HG02571 (cell line): ENCODE results near the gene GRAMD4.

Experiments
- ATAC-seq: cut with Tn5 transposase; IDR thresholded peaks from one replicate; pipeline ENCODE4 v1.9.1; 2021; ENCODE audit warnings: mild to moderate bottlenecking, moderate library complexity; ENCODE audit not compliant: unreplicated experiment

Gene GRAMD4

GRCh38 chr22:46682011-46682731 lies 62.0 kb downstream of the GRAMD4 start:
- no peak for ATAC-seq

GRCh38 chr22:46684706-46685105 lies 64.5 kb downstream of the GRAMD4 start:
- no peak for ATAC-seq

DNA sequence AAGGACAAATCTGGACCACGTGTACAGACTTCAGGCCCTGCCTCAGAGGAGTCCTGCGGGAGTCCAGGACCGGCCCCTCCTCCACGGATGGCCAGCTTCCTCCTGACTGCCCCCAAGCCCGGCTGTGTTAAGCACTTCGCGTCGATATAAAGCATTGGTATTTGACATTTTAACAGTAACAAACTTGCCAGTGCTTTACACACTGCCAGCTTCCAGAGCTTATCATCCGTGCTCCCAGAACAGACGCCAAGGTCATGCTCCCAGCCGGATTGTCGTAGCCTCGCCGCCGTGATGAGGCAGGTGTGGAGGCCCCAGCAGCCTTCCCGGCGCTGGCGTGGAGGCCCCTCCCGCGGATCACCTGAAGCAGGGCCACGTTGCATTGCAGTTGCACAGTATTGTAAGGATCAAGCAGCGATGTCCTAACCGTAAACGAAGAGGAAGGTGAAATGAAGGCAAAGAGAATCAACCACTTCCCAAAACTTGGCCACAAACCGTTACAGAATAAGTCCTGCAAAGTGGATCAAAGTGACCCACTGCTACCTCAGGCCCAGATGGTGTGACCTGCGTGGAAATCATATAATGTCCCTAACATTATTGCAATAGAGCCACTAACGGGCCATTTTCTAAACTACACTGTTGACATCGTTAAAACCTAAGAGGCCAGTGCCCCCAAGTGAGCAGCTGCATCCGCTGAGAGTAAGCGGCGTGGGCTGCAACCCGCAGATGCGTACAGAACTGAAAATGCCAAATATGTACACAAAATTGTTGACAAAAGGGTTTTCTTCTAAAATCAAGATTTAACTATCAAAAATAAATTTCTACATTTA lies 66.2 kb downstream of the GRAMD4 start:
- ATAC-seq: no peak

- ATAC-seq: no peak
Measured at GRCh38 chr22:46687048-46687444, 66.9 kb downstream of the GRAMD4 start.

DNA sequence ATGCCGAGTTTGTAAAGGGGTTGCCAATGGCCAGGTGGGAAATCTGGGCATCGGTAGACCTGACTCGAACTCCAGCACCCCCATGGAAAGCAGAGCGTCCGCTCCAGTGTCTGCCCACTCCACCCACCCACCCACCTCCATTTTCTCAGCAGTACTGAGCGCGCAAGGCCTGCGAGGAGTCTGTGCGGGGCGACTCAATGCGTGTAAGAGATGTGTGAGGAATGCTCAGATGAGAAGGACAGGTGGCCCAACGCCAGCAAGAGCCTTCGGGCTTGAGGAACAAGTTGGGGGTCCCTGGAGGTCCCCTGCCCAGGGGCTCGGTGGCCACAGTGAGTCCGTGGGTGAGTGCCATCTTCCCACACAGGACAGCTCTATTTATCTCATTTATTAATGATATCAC lies 67.3 kb downstream of the GRAMD4 start:
- ATAC-seq: no peak

DNA sequence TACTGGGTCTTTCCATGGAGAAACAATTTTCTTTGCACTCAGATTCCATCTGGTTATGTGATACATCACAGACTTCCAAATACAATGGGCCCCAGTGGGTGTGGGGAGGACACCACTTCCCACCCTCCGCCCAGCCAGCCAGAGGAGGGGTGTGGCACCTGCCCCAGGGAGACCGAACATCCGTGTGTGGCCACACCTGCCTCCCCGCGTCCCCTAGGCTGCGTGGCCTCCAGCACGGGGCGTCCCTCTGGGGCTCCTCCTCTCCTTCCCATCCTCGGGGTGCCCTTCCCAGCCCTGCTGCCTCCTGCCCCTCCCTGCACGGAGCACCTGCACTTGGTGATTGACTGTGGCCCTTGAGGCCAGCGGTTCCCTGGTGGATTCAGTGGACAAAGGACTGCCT lies 68.8 kb downstream of the GRAMD4 start:
- ATAC-seq: no peak

DNA sequence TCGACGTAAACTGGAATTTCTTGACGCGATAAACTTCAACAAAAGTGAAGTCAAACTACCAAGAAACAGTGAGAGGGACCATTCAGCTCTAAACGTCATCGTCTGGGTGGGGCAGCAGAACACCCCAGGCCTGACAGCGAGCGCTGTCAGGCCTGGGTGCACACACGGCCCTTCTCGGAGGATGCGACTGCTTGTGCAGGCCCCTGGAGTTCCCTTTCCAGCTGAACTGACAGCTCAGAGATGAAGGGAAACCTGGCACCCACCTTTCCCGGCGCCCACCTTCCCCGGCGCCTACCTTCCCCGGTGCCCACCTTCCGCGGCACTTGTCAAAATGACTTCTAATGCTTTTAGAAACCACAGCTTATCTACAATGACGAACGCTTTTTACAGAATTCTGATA lies 70.0 kb downstream of the GRAMD4 start:
- no peak for ATAC-seq

GRCh38 chr22:46691571-46691970 lies 71.4 kb downstream of the GRAMD4 start:
- no peak for ATAC-seq

DNA sequence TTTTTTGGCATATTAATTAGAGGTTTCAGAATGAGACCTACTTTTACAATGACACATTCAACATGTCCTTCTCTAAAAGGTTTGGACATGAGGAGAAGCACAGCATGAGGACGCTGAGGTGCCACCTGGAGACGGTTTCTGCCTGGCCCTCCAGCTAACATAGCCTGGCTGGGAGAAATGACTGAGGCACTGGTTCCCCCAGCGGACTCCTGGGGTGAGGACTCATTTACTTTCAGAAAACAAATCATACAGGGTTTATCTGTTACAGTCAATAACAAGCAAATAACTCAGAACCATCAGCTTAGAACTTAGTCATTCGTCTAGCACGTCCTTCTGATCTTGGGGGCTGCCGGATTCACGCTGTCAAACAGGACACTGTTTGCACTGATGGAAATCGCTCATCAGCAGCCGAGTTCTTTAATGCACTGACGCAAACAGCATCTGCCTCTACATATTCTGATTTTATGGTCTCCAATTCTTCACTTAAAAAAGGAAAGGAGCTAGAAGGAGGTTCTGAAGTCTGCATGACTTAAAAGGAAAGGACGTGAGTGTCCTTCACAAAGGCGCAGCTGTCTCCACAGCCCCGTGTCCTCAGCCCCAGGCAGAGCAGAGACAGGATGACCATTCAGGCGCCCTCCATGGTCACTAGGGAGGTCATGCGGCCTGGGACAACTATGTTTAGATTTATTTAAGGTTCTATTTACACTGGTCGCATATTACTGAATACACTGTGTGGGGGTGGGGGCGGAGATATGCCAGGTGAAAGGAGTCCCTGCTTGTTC lies 73.6 kb downstream of the GRAMD4 start:
- no peak for ATAC-seq

DNA sequence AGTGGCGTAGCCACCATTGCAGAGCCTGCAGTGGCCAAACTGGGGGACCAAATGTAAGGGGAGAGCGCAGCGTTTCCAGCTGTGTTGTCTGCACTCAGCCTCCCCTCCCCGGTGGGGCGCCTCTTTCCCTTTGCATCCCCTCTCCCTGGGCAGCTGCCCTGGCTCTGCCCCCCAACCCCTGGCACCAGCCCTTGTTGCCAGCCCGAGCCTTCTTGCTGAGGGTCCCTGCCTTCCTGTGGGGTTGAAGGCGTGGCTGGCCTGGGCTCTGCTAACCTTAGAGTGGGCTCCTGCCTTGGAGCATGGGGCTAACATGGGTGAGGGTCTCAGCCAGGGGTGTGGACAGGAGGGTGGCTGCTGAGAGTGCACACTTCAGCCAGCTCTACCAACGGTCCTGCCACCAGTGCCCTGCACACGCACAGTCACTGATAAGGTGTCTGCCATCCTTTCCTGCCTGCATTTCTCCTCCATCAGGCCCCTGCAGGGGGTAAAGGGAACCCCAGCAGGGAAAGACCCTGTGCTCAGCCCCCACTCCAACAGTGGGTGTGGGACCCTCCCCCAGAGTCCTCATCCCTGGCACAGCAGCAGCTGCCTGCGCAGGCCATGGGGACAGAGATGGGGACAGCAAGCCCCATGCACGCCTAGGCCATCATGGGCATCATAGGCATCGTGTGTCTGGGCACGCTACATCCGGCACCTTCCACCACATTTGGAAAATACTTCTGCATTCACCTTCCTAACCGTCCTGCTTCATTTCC lies 74.4 kb downstream of the GRAMD4 start:
- ATAC-seq: no peak

DNA sequence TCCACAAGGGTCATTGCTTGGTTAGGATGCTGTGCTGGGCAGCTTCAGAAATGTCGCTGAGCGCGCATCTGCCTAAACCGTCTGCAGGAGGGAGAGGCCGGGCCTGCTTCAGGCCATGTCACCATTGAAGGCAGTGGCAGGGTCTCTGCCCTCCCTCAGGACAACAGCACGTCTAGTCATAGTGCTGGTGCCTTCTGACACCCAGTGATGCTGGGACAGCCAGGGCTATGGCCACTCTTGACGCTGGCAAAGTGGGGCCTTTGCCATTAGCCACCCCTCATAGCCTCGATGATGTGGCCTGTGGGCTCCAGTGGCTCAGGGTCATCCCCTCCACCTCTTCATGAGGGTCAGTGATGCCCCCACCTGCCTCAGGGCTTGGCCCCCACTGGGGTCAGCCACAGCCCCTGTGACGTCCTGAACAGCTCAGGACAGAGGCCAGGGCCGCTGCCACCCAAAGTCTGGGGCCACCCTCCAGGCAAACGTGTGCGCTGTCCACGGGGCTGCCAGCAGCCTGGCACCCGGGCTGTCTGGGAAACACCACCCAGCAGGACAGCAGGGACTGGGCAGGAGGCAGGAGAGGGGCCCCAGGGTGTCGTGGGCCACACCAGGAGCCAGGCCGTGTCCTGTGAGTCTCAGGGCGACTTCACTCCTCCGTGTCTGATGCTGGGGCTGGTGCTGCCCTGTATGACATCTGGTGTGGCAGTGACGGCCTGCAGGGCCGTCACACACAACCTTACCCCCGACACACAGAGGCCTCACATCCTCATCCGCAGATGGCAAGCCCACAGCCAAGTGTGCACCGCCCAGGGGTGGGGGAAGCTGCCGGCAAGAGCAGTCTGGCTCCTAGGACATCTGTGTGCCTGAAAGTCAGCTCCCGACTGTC lies 75.4 kb downstream of the GRAMD4 start:
- no peak for ATAC-seq

- no peak for ATAC-seq
Measured at GRCh38 chr22:46696229-46696518, 76.0 kb downstream of the GRAMD4 start.

DNA sequence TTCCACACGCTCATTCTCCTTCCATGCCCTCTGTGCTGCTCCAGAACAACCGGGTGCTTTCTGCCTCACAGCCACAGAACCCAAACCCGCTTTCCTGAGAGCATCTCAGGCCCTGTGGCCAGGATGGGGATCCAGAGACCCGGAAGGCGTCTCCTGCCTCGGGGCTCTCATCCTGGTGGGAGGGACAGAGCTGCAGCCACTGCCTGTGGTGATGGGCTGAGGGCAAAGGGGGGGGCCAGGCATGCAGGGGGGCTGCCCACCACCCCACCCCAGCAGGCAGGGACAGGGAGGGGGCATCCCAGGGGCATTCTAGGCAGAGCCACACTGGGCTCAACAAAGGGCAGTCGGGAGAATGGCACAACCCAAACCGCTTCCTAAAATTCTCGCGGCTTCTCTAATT lies 76.4 kb downstream of the GRAMD4 start:
- ATAC-seq: no peak

GRCh38 chr22:46697811-46698515 lies 77.8 kb downstream of the GRAMD4 start:
- no peak for ATAC-seq

GRCh38 chr22:46699091-46699490 lies 78.9 kb downstream of the GRAMD4 start:
- no peak for ATAC-seq

DNA sequence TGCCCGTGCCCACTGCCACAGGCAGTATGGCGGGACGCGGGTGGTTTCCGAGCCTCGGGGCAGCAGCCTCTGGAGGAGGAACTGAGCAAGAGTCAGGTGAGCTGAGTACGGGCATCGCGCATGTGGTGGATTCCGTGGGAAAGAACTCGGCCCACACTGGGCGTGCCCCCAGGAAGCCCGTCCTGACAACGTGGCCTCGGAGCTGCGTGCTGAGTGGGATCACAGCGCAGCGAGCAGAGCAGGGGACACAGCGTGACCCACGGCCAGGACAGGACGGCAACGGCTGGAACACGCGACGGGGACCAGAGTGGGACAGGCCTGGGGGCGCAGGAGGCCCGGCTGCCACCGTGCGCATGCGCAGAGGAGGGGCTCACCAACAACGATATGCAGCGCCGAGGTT lies 81.1 kb downstream of the GRAMD4 start:
- no peak for ATAC-seq

- ATAC-seq: no peak
Measured at GRCh38 chr22:46703171-46703995, 83.2 kb downstream of the GRAMD4 start.

- ATAC-seq: no peak
Measured at GRCh38 chr22:46703996-46704370, 83.8 kb downstream of the GRAMD4 start.

DNA sequence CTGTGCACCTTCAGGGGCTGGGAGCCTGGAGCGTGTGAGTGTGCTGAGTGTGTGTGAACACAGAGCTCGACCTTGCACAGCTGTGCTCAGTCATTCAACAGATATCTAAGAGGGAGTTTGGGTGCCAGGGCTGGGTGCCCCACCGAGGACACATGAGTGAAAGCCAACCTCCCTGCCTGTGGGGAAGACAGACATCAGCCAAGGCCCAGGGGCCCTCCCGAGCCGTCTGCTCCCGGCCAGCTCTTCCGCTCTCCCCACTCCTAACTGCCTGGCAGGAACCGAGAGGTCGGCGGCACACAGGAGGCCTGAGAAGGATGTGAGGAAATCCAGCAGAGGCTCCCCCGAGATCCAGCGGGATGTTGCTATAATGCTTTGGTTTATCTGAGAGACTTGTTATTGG lies 85.9 kb downstream of the GRAMD4 start:
- no peak for ATAC-seq
